ENCODE results near the gene FAF2. TPM values are rescaled to one million over a fixed set of nuclear protein-coding genes. Genes with fewer than 3 reads are reported as not detected.
"Not testable (repeated sequence)": the region's sequence is repeated elsewhere in the genome, so short reads cannot be mapped to it uniquely, and the experiment has no call there.

FAF2 gene
- total RNA-seq, 1 donor from 2014 or later, result 35.7 TPM

GRCh38 chr5:176471098-176471497, 22.9 kb downstream of the FAF2 start:
- H3K4me3 ChIP-seq (ENCODE audit: low read depth, low read length), result no peak overlapping the region
- DNase-seq (ENCODE audit: low read depth), result no peak
- TF ChIP-seq CTCF (conservative IDR thresholded peaks at IDR 0.05; ENCODE audit: low read depth, low read length), result no peak

- no peak overlapping the region for H3K4me3 ChIP-seq (ENCODE audit: low read depth, low read length)
- no peak for TF ChIP-seq CTCF (conservative IDR thresholded peaks at IDR 0.05; ENCODE audit: low read depth, low read length)
- DNase-seq (ENCODE audit: low read depth), result no peak
Observed at GRCh38 chr5:176473335-176474006, 25.3 kb downstream of the FAF2 start.

GRCh38 chr5:176474476-176474875, 26.3 kb downstream of the FAF2 start:
- H3K4me3 ChIP-seq (ENCODE audit: low read depth, low read length), result no peak overlapping the region
- no peak for DNase-seq (ENCODE audit: low read depth)
- no peak for TF ChIP-seq CTCF (conservative IDR thresholded peaks at IDR 0.05; ENCODE audit: low read depth, low read length)

- no peak for TF ChIP-seq CTCF (conservative IDR thresholded peaks at IDR 0.05; ENCODE audit: low read depth, low read length)
- no peak for DNase-seq (ENCODE audit: low read depth)
- H3K4me3 ChIP-seq (ENCODE audit: low read depth, low read length), result no peak overlapping the region
Observed at GRCh38 chr5:176481711-176482110, 33.5 kb downstream of the FAF2 start.

- DNase-seq (ENCODE audit: low read depth), result no peak
- no peak for TF ChIP-seq CTCF (conservative IDR thresholded peaks at IDR 0.05; ENCODE audit: low read depth, low read length)
- H3K4me3 ChIP-seq (ENCODE audit: low read depth, low read length), result no peak overlapping the region
Observed at GRCh38 chr5:176485176-176485575, 37.0 kb downstream of the FAF2 start.

GRCh38 chr5:176486189-176486757, 38.1 kb downstream of the FAF2 start:
- no peak for TF ChIP-seq CTCF (conservative IDR thresholded peaks at IDR 0.05; ENCODE audit: low read depth, low read length)
- H3K4me3 ChIP-seq (ENCODE audit: low read depth, low read length), result no peak overlapping the region
- no peak for DNase-seq (ENCODE audit: low read depth)

- not testable (repeated sequence) for H3K4me3 ChIP-seq (ENCODE audit: low read depth, low read length); DNase-seq (ENCODE audit: low read depth)
Observed at GRCh38 chr5:176487160-176487559, 39.0 kb downstream of the FAF2 start.

Measured in epithelial cell of proximal tubule (primary cell).